ENCODE data around the gene HOXB1.

The HOXB1 gene

GRCh38 chr17:48484850-48485249 is 46.0 kb downstream of the HOXB1 start:
- ATAC-seq (ENCODE audit: insufficient read depth, low read depth) = no peak
- Histone ChIP-seq H3K27ac (ENCODE audit: low read length) (no peak overlapping the region), H3K79me2 (ENCODE audit: insufficient read depth, low read length) (no peaks in the 10 kb centered on the region), H3K27me3 (ENCODE audit: insufficient read depth, low read length, poor library complexity) (peaks cover 26% of the 10 kb centered on the region), H3K4me3 (ENCODE audit: low read depth in 1 of 2, low read length in 2 of 2) (no peak overlapping the region), H3K36me3 (ENCODE audit: insufficient read depth, low read length) (no peaks in the 10 kb centered on the region), H4K20me1 (ENCODE audit: insufficient read depth, low read length) (0 out of 2 replicates have a peak, but pooled peaks cover 6% of the 10 kb centered on the region), H3K9me3 (ENCODE audit: insufficient read depth, low read length, severe bottlenecking) (no peaks in the 10 kb centered on the region), H2AFZ (ENCODE audit: low read depth, low read length) (no peak overlapping the region), H3K4me1 (ENCODE audit: insufficient read depth, low read length) (peaks cover 5% of the 10 kb centered on the region; the same call in 1 of the 2 replicates), H3K9ac (ENCODE audit: low read depth, low read length) (no peak overlapping the region), H3K4me2 (ENCODE audit: insufficient read depth, low read length) (no peak overlapping the region)
- no peak for DNase-seq
- no peak for TF ChIP-seq EZH2 (IDR thresholded peaks at IDR 0.05; ENCODE audit: borderline replicate concordance, low read depth, low read length, severe bottlenecking)
- no peak for TF ChIP-seq CTCF (IDR thresholded peaks at IDR 0.05; ENCODE audit: borderline replicate concordance, extremely low read depth, low read length, poor library complexity, severe bottlenecking)

GRCh38 chr17:48484256-48484655 is 46.6 kb downstream of the HOXB1 start:
- Histone ChIP-seq H2AFZ (ENCODE audit: low read depth, low read length) (no peak overlapping the region), H3K79me2 (ENCODE audit: insufficient read depth, low read length) (no peaks in the 10 kb centered on the region), H3K27me3 (ENCODE audit: insufficient read depth, low read length, poor library complexity) (peaks cover 26% of the 10 kb centered on the region), H3K4me2 (ENCODE audit: insufficient read depth, low read length) (no peak overlapping the region), H3K36me3 (ENCODE audit: insufficient read depth, low read length) (no peaks in the 10 kb centered on the region), H4K20me1 (ENCODE audit: insufficient read depth, low read length) (0 out of 2 replicates have a peak, but pooled peaks cover 6% of the 10 kb centered on the region), H3K9ac (ENCODE audit: low read depth, low read length) (no peak overlapping the region), H3K4me1 (ENCODE audit: insufficient read depth, low read length) (peaks cover 5% of the 10 kb centered on the region; the same call in 1 of the 2 replicates), H3K4me3 (ENCODE audit: low read depth in 1 of 2, low read length in 2 of 2) (no peak overlapping the region), H3K27ac (ENCODE audit: low read length) (no peak overlapping the region), H3K9me3 (ENCODE audit: insufficient read depth, low read length, severe bottlenecking) (no peaks in the 10 kb centered on the region)
- ATAC-seq (ENCODE audit: insufficient read depth, low read depth) (no peak), DNase-seq (no peak)
- TF ChIP-seq EZH2 (IDR thresholded peaks at IDR 0.05; ENCODE audit: borderline replicate concordance, low read depth, low read length, severe bottlenecking) = no peak
- no peak for TF ChIP-seq CTCF (IDR thresholded peaks at IDR 0.05; ENCODE audit: borderline replicate concordance, extremely low read depth, low read length, poor library complexity, severe bottlenecking)

GRCh38 chr17:48483471-48484131 is 47.2 kb downstream of the HOXB1 start:
- no peaks in the 10 kb centered on the region for H3K9me3 ChIP-seq (ENCODE audit: insufficient read depth, low read length, severe bottlenecking)
- 0 out of 2 replicates have a peak, but pooled peaks cover 6% of the 10 kb centered on the region for H4K20me1 ChIP-seq (ENCODE audit: insufficient read depth, low read length)
- ATAC-seq (ENCODE audit: insufficient read depth, low read depth) (peak; percentile 86), DNase-seq (peak; percentile 49)
- TF ChIP-seq CTCF (IDR thresholded peaks at IDR 0.05; ENCODE audit: borderline replicate concordance, extremely low read depth, low read length, poor library complexity, severe bottlenecking) (no peak), EZH2 (IDR thresholded peaks at IDR 0.05; ENCODE audit: borderline replicate concordance, low read depth, low read length, severe bottlenecking) (no peak)
- H3K4me2 ChIP-seq (ENCODE audit: insufficient read depth, low read length) = no peak overlapping the region
- H3K4me1 ChIP-seq (ENCODE audit: insufficient read depth, low read length) = peaks cover 5% of the 10 kb centered on the region; the same call in 1 of the 2 replicates
- H3K9ac ChIP-seq (ENCODE audit: low read depth, low read length) = no peak overlapping the region
- H3K4me3 ChIP-seq (ENCODE audit: low read depth in 1 of 2, low read length in 2 of 2) = no peak overlapping the region
- H3K27ac ChIP-seq (ENCODE audit: low read length) = no peak overlapping the region
- H2AFZ ChIP-seq (ENCODE audit: low read depth, low read length) = no peak overlapping the region
- no peaks in the 10 kb centered on the region for H3K36me3 ChIP-seq (ENCODE audit: insufficient read depth, low read length)
- H3K27me3 ChIP-seq (ENCODE audit: insufficient read depth, low read length, poor library complexity) = peaks cover 29% of the 10 kb centered on the region
- H3K79me2 ChIP-seq (ENCODE audit: insufficient read depth, low read length) = no peaks in the 10 kb centered on the region

Measured in DND-41 (cell line).